SK-N-MC (cell line): ENCODE measurements around the gene SEPTIN6.

Experiments
- DNase-seq: peaks from one replicate; pipeline ENCODE4 v3.0.0-alpha.2; 2011; ENCODE audit warnings: low read depth, low spot score
- H3K27ac ChIP-seq: fragments of 200-600 bp; sonication (generic); 2 replicates; pipeline ENCODE4 v1.5.1; 2016; ENCODE audit warnings: mixed run types
- H3K36me3 ChIP-seq: fragments of 200-600 bp; sonication (generic); 2 replicates; pipeline ENCODE4 v1.6.1; 2017; ENCODE audit warnings: antibody characterized with exemption, low read length, mixed read lengths; ENCODE audit not compliant: insufficient read depth
- H3K4me3 ChIP-seq: fragments of 200-600 bp; sonication (generic); 2 replicates; pipeline ENCODE4 v1.5.1; 2016
- H3K9ac ChIP-seq: fragments of 200-600 bp; sonication (generic); 2 replicates; pipeline ENCODE4 v1.8.0; 2017; ENCODE audit warnings: mixed run types, mixed read lengths; ENCODE audit not compliant: insufficient read length
- H3K9me3 ChIP-seq: fragments of 200-600 bp; sonication (generic); 2 replicates; pipeline ENCODE4 v1.6.1; 2017; ENCODE audit warnings: low read depth, mild to moderate bottlenecking, antibody characterized with exemption, low read length, moderate library complexity, mixed read lengths
- EZH2 ChIP-seq: fragments of 200-600 bp; sonication (generic); IDR thresholded peaks from one replicate; pipeline ENCODE4 v1.6.1; 2017; ENCODE audit warnings: antibody characterized with exemption
- FOXP2 ChIP-seq: optimal IDR thresholded peaks from 2 replicates; pipeline ENCODE3; 2011; ENCODE audit warnings: mild to moderate bottlenecking, moderate library complexity; ENCODE audit not compliant: insufficient read depth; ENCODE audit errors: extremely low read length, control extremely low read depth
- POLR2AphosphoS5 ChIP-seq: IDR thresholded peaks from 2 replicates; pipeline ENCODE4 v1.6.1; 2012; ENCODE audit warnings: mild to moderate bottlenecking, low read depth, low read length, borderline replicate concordance

Gene SEPTIN6

GRCh38 chrX:119726900-119727555, 34.1 kb upstream of the SEPTIN6 start:
- no peak for DNase-seq
- Histone ChIP-seq H3K36me3 (no peaks in the 10 kb centered on the region), H3K9ac (no peak overlapping the region), H3K9me3 (no peaks in the 10 kb centered on the region), H3K4me3 (no peak overlapping the region), H3K27ac (no peak overlapping the region)
- TF ChIP-seq FOXP2 (no peak), POLR2AphosphoS5 (no peak), EZH2 (no peak)

DNA sequence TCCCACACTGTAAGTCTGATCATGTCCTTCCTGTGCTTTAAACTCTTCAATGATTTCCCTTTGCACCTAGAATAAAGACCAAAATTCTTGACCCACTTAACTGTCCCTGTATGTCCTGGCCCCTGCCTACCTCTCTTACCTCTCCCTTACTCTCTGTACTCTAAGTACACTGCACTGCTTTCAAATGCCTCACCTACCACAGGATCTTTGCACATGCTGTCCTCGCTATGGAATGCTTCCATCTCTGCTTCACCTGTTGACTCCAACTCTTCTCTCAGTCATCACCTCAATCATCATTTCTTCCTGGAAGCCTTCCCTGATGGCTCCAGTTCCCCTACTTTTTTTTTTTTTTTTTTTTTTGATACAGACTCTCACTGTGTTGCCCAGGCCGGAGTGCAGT, 29.0 kb upstream of the SEPTIN6 start:
- Histone ChIP-seq H3K27ac (no peak overlapping the region), H3K9ac (no peak overlapping the region), H3K9me3 (0 out of 2 replicates have a peak, but pooled peaks cover 4% of the 10 kb centered on the region), H3K4me3 (no peak overlapping the region), H3K36me3 (no peaks in the 10 kb centered on the region)
- no peak for DNase-seq
- TF ChIP-seq EZH2 (no peak), POLR2AphosphoS5 (no peak), FOXP2 (no peak)

DNA sequence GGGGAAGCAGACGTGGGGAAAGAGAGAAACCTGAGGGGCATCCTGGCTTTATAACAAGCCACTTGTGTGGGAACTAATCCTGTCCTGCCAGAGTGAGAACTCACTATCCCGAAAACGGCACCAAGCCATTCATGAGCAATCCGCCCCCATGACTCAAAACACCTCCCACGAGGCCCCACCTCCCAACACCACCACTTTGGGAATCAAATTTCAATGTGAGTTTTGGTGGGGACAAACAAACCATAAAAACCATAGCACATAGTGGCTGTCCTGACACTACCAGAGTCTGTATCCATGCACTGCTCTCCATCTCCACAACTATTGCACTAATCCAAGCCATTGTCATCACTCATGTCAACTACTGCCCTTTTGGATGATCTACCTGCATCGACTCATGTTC, 28.5 kb upstream of the SEPTIN6 start:
- TF ChIP-seq POLR2AphosphoS5 = no peak
- TF ChIP-seq FOXP2 = no peak
- TF ChIP-seq EZH2 = no peak
- no peak for DNase-seq
- H3K4me3 ChIP-seq = no peak overlapping the region

GRCh38 chrX:119709630-119710029, 16.7 kb upstream of the SEPTIN6 start:
- TF ChIP-seq EZH2 (no peak), POLR2AphosphoS5 (no peak), FOXP2 (no peak)
- H3K36me3 ChIP-seq = no peaks in the 10 kb centered on the region
- H3K4me3 ChIP-seq = no peak overlapping the region
- H3K9ac ChIP-seq = no peak overlapping the region
- no peak for DNase-seq
- no peak overlapping the region for H3K27ac ChIP-seq
- no peaks in the 10 kb centered on the region for H3K9me3 ChIP-seq

More for the DNA sequence above, 28.5 kb upstream of the SEPTIN6 start:
- Histone ChIP-seq H3K9me3 (0 out of 2 replicates have a peak, but pooled peaks cover 4% of the 10 kb centered on the region), H3K27ac (no peak overlapping the region), H3K36me3 (no peaks in the 10 kb centered on the region), H3K9ac (no peak overlapping the region)

DNA sequence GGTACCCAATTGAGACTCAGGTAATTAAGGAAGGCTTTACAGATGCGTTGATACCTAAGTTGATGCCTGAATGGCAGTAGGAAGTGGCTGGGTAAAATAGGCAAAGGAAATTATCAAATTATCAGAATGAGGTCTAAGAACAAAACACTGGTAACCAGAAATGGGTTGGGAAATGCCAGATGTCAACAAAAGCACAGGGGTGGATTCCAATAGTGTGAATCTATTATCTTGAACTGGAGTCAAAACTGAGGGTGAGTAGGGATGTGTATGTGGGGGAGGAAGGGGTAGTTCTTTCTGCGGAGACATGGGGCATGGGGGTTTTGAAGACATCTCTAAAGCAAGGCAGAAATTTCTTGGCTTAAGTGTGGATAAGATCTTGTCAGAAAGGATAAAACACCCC, 16.0 kb upstream of the SEPTIN6 start:
- no peak overlapping the region for H3K27ac ChIP-seq
- no peaks in the 10 kb centered on the region for H3K9me3 ChIP-seq
- no peak overlapping the region for H3K4me3 ChIP-seq
- no peak overlapping the region for H3K9ac ChIP-seq
- no peak for DNase-seq
- H3K36me3 ChIP-seq = no peaks in the 10 kb centered on the region
- TF ChIP-seq FOXP2 (no peak), EZH2 (no peak), POLR2AphosphoS5 (no peak)

GRCh38 chrX:119706616-119707015, 13.6 kb upstream of the SEPTIN6 start:
- Histone ChIP-seq H3K4me3 (no peak overlapping the region), H3K36me3 (no peaks in the 10 kb centered on the region), H3K9me3 (no peaks in the 10 kb centered on the region), H3K27ac (no peak overlapping the region), H3K9ac (no peak overlapping the region)
- TF ChIP-seq POLR2AphosphoS5 (no peak), EZH2 (no peak), FOXP2 (no peak)
- no peak for DNase-seq

GRCh38 chrX:119698845-119699244, 5.9 kb upstream of the SEPTIN6 start:
- H3K4me3 ChIP-seq = no peak overlapping the region
- TF ChIP-seq FOXP2 = no peak
- TF ChIP-seq EZH2 = no peak
- no peak for TF ChIP-seq POLR2AphosphoS5
- H3K9me3 ChIP-seq = no peaks in the 10 kb centered on the region
- DNase-seq = no peak
- H3K27ac ChIP-seq = no peak overlapping the region
- no peaks in the 10 kb centered on the region for H3K36me3 ChIP-seq
- H3K9ac ChIP-seq = no peak overlapping the region

DNA sequence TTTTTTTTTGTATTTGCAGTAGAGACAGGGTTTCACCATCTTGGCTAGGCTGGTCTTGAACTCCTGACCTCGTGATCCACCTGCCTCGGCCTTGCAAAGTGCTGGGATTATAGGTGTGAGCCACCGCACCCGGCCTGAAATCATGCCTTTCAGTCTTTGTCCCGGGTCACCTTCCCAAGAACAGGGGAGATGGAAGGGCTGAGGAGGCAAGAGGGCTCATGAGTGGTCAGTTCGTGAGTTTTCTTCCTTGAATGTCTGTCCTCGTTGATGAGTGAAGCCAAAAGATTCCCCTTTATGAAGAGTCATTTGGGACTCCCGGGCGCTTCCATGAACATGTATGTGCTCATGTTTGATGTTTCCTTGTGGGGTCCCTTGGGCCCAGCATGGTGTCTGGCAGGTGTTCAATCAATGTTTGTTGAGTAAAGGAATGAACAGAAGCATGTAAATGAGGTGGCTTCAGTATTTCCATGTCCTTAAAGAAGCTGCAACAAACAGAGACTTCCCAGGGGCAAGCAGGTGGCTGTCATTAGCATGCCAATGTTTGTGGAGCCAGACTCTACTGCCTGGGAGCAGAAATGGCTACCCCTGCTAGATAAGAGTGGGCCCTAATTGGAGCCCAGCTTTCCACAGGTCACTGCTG, 3.4 kb upstream of the SEPTIN6 start:
- H3K9ac ChIP-seq = no peak overlapping the region
- H3K9me3 ChIP-seq = no peaks in the 10 kb centered on the region
- TF ChIP-seq POLR2AphosphoS5 = no peak
- TF ChIP-seq FOXP2 = no peak
- TF ChIP-seq EZH2 = no peak
- no peaks in the 10 kb centered on the region for H3K36me3 ChIP-seq
- no peak for DNase-seq
- no peak overlapping the region for H3K27ac ChIP-seq
- H3K4me3 ChIP-seq = no peak overlapping the region
